Measurements from ENCODE around the gene HBA2.
A peak's percentile ranks its signal among the peaks of the same experiment; 100 is the strongest.
"Not testable (repeated sequence)": the region's sequence is repeated elsewhere in the genome, so short reads cannot be mapped to it uniquely, and the experiment has no call there.

HBA2 gene

DNA sequence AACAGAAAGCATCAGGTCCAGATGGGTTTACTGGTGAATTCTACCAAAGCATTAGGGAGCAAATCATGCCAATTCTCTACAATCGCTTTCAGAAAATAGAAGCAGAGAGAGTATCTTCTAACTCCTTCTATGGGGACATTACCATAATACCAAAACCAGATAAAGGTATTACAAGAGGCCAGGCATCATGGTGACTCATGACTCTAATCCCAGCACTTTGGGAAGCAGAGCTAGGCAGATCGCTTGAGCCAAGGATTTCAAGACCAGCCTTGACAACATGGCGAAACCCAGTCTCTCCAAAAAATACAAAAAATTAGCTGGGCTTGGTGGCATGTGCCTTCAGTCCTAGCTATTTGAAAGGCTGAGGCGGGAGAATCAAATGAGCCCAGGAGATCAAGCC, 30.6 kb downstream of the HBA2 start:
- TF ChIP-seq, protein P1, sequence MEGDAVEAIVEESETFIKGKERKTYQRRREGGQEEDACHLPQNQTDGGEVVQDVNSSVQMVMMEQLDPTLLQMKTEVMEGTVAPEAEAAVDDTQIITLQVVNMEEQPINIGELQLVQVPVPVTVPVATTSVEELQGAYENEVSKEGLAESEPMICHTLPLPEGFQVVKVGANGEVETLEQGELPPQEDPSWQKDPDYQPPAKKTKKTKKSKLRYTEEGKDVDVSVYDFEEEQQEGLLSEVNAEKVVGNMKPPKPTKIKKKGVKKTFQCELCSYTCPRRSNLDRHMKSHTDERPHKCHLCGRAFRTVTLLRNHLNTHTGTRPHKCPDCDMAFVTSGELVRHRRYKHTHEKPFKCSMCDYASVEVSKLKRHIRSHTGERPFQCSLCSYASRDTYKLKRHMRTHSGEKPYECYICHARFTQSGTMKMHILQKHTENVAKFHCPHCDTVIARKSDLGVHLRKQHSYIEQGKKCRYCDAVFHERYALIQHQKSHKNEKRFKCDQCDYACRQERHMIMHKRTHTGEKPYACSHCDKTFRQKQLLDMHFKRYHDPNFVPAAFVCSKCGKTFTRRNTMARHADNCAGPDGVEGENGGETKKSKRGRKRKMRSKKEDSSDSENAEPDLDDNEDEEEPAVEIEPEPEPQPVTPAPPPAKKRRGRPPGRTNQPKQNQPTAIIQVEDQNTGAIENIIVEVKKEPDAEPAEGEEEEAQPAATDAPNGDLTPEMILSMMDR (conservative IDR thresholded peaks at IDR 0.05; ENCODE audit: low read depth): no peak
- no peak for DNase-seq (ENCODE audit: low spot score)
- ChIA-PET CTCF (interaction anchor here (1.1 kb wide), 1 partner anchor 96 kb away, joined by 5 read pairs; no protein-coding TSS in a partner anchor), POLR2A (ENCODE audit: low non-redundant PET) (no interaction called here)
- no peak overlapping the region for H3K27ac ChIP-seq

DNA sequence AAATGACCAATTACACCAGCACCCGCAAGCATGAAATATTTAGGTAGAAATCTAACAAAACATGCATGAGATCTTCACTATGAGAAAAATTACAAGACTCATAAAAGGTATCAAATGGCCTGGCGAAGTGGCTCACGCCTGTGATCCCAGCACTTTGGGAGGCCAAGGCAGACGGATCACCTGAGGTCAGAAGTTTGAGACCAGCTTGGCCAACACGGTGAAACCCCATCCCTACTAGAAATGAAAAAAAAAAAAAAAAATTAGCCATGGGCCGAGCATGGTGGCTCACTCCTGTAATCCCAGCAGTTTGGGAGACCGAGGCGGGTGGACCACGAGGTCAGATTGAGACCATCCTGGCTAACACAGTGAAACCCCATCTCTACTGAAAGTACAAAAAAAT, 31.4 kb downstream of the HBA2 start:
- POLR2A ChIA-PET (ENCODE audit: low non-redundant PET); H3K27ac ChIP-seq; CTCF ChIA-PET; DNase-seq (ENCODE audit: low spot score): not testable (repeated sequence)

DNA sequence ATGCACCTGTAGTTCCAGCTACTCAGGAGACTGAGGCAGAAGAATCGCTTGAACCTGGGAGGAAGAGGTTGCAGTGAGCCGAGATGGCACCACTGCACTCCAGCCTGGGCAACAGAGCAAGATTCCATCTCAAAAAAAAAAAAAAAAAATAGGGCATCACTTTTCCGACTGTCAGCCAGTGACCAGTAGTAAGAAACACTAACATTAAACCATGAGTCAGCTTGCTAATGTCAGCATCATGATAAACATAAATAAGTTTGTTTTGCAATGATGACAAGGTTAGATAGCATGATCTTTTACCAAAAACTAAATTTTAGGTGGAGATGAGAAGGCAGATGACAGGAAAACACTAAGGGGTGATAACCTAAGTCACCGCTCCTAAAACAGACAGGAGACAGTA, 36.7 kb downstream of the HBA2 start:
- H3K27ac ChIP-seq; DNase-seq (ENCODE audit: low spot score): not testable (repeated sequence)
- ChIA-PET POLR2A (ENCODE audit: low non-redundant PET) (interaction anchor here (0.6 kb wide), 1 partner anchor 15 kb away, joined by 3 read pairs; no protein-coding TSS in a partner anchor), CTCF (interaction anchor here (0.9 kb wide), 1 partner anchor 102 kb away, joined by 3 read pairs; no protein-coding TSS in a partner anchor)

DNA sequence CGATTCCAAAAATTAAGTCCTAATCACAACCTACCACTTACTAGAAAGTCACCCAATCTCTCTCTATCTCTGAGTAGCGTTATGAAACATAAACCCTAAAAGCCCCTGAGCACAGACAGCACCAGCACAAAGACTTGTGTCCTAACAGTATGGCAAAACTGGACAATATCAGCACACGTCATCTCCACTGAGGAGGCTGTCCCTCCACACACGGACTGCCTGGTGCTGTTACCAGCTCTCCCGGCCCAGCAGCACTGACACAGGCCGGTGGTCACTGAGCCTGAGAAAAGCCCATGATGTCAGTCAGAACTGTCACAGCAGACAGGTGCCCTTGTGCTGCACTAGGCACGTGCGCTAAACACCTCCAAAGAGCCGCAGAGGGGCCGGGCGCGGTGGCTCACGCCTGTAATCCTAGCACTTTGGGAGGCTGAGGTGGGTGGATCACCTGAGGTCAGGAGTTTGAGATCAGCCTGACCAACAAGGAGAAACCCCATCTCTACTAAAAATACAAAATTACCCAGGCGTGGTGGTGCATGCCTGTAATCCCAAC, 39.0 kb downstream of the HBA2 start:
- POLR2A ChIA-PET (ENCODE audit: low non-redundant PET); DNase-seq (ENCODE audit: low spot score): not testable (repeated sequence)
- CTCF ChIA-PET: interaction anchor here (0.6 kb wide), 1 partner anchor 32 kb away, joined by 3 read pairs; no protein-coding TSS in a partner anchor
- H3K27ac ChIP-seq: peak overlapping the region; percentile 4; the same call in 1 of the 2 replicates

DNA sequence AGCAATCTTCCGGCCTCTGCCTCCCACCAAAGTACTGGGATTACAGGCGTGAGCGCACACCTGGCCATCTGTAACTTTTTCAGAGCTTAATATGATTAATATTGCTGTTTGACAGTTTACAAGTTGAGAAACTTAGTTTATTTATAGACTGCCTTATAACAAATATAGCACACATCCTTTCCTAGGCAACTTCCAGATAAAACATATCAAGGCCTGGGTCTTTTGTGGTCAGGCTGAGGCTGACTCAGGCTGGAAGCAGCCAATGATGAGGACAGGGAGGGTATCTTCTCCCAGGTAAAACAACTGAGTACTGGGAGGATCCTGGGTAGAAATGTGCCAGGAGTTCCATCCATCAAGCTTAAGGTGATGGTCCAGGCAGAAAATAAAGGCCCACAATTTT, 40.3 kb downstream of the HBA2 start:
- CTCF ChIA-PET: interaction anchor here (1.0 kb wide), 1 partner anchor 32 kb away, joined by 8 read pairs; the partner anchor contains the start of gene HBQ1
- 0 out of 2 replicates have a peak overlapping the region, but pooled peaks have one; percentile 25 for H3K27ac ChIP-seq
- DNase-seq (ENCODE audit: low spot score): no peak
- POLR2A ChIA-PET (ENCODE audit: low non-redundant PET): no interaction called here
- TF ChIP-seq, protein P1 (conservative IDR thresholded peaks at IDR 0.05; ENCODE audit: low read depth): no peak

DNA sequence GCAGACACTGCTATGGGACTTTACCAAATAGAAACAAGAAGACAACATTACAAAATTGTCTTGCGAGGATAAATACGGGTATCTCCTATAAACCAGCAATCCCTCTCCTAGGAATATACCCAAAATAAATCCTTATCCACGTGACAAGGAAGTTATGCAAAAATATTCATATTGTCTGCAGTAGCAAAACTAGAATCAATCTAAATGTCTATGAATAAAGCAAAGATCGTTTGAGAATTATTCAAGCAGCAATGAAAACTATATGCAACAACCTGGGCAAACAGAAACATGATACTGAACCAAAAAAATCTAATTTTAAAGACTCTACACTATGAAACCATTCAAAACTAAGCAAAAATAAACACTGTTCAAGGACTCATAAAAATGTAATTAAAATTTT, 47.3 kb downstream of the HBA2 start:
- H3K27ac ChIP-seq: no peak overlapping the region
- TF ChIP-seq, protein P1 (conservative IDR thresholded peaks at IDR 0.05; ENCODE audit: low read depth): no peak
- ChIA-PET CTCF (no interaction called here), POLR2A (ENCODE audit: low non-redundant PET) (no interaction called here)
- DNase-seq (ENCODE audit: low spot score): no peak
